GM12878 (cell line): Measurements from ENCODE around the gene PBLD. TPM values are rescaled to one million over a fixed set of nuclear protein-coding genes. Genes with fewer than 3 reads are reported as not detected.

Experiments used
- BRCA1 ChIP-seq: IDR thresholded peaks from 2 replicates; pipeline ENCODE4 v1.6.1; 2011; ENCODE audit warnings: low read depth, low read length, improper control_type of control experiment
- CEBPB ChIP-seq, 2 experiments: fragments of 150-350 bp in 1 of 2; IDR thresholded peaks; 2 replicates each; pipeline ENCODE4 v1.6.1; 2012 to 2014; ENCODE audit warnings: low read depth in 2 of 2, low read length in 2 of 2, borderline replicate concordance in 1 of 2, inconsistent platforms in 1 of 2
- CEBPZ ChIP-seq: fragments of 150-350 bp; IDR thresholded peaks from 2 replicates; pipeline ENCODE4 v1.6.1; 2016; ENCODE audit warnings: low read depth, low read length
- GABPA ChIP-seq: IDR thresholded peaks from 2 replicates; pipeline ENCODE4 v1.6.1; 2014; ENCODE audit warnings: antibody characterized with exemption, low read depth, mild to moderate bottlenecking, inconsistent platforms
- KAT2A ChIP-seq: conservative IDR thresholded peaks from 2 replicates; pipeline ENCODE4 v1.6.1; 2011; ENCODE audit warnings: low read depth, low read length; ENCODE audit not compliant: control insufficient read depth
- MAX ChIP-seq: IDR thresholded peaks from 2 replicates; pipeline ENCODE4 v1.6.1; 2012; ENCODE audit warnings: low read depth, low read length, improper control_type of control experiment
- MYC ChIP-seq: IDR thresholded peaks from 2 replicates; pipeline ENCODE4 v1.6.1; 2011; ENCODE audit warnings: mild to moderate bottlenecking, low read length, moderate library complexity, inconsistent platforms; ENCODE audit not compliant: insufficient read depth, insufficient replicate concordance, insufficient read length, severe bottlenecking
- NFXL1 ChIP-seq: fragments of 450-650 bp; IDR thresholded peaks from 2 replicates; pipeline ENCODE4 v1.6.1; 2017; ENCODE audit warnings: antibody characterized with exemption, mild to moderate bottlenecking, borderline replicate concordance
- NFYB ChIP-seq: IDR thresholded peaks from 2 replicates; pipeline ENCODE4 v1.6.1; 2011; ENCODE audit warnings: low read depth, mild to moderate bottlenecking, low read length, improper control_type of control experiment, moderate library complexity; ENCODE audit not compliant: insufficient read depth
- NRF1 ChIP-seq: conservative IDR thresholded peaks from 2 replicates; pipeline ENCODE4 v1.6.1; 2011; ENCODE audit warnings: mild to moderate bottlenecking, low read depth, low read length, improper control_type of control experiment
- PRDM15 ChIP-seq: fragments of 450-650 bp; formaldehyde crosslinking; IDR thresholded peaks from 2 replicates; pipeline ENCODE4 v1.4.0; 2020; ENCODE audit warnings: mild to moderate bottlenecking, moderate library complexity
- REST ChIP-seq: IDR thresholded peaks from 2 replicates; pipeline ENCODE4 v1.6.1; 2012; ENCODE audit warnings: mild to moderate bottlenecking, low read depth, low read length
- RUNX3 ChIP-seq: IDR thresholded peaks from 2 replicates; pipeline ENCODE4 v1.6.1; 2012; ENCODE audit warnings: low read length, inconsistent platforms
- STAT1 ChIP-seq: fragments of 450-650 bp; conservative IDR thresholded peaks from 2 replicates; pipeline ENCODE4 v1.6.1; 2014; ENCODE audit warnings: antibody characterized with exemption, mild to moderate bottlenecking
- TARDBP ChIP-seq: IDR thresholded peaks from 2 replicates; pipeline ENCODE4 v1.6.1; 2016; ENCODE audit warnings: borderline replicate concordance
- TBL1XR1 ChIP-seq: IDR thresholded peaks from 2 replicates; pipeline ENCODE4 v1.6.1; 2012; ENCODE audit warnings: low read depth, low read length, improper control_type of control experiment
- TCF12 ChIP-seq: IDR thresholded peaks from 2 replicates; pipeline ENCODE4 v1.6.1; 2011; ENCODE audit warnings: low read depth, mild to moderate bottlenecking, low read length
- TCF3 ChIP-seq: IDR thresholded peaks from 2 replicates; pipeline ENCODE4 v1.6.1; 2012; ENCODE audit warnings: low read depth, mild to moderate bottlenecking, low read length, borderline replicate concordance; ENCODE audit not compliant: insufficient read depth
- ZBED1 ChIP-seq: IDR thresholded peaks from 2 replicates; pipeline ENCODE4 v1.6.1; 2016; ENCODE audit warnings: borderline replicate concordance
- polyA plus RNA-seq, 11 experiments: library from polyadenylated mRNA; depleted of rRNA in 4 of 11; unstranded in 6 of 11; stranded (reverse) in 5 of 11; fragments of >200 nt; fragmentation: Nextera tagmentation in 4 of 11; fragmentation: Illumina TruSeq in 1 of 11; extraction: Ambion mirVana in 4 of 11; extraction: Trizol in 1 of 11; gene quantifications; 1 replicate in 1 of 11; 2 replicates in 10 of 11; pipeline versions ENCODE4 v1.2.1 to v1.2.3, GENCODE V29; 2011 to 2016; ENCODE audit warnings: inconsistent platforms in 2 of 11, missing spikeins in 2 of 11, low read depth in 1 of 11
- total RNA-seq, 4 experiments: library from RNA; depleted of rRNA in 3 of 4; stranded (reverse); fragments of >200 nt in 3 of 4; fragmentation: Illumina TruSeq in 1 of 4; extraction: Trizol in 1 of 4; gene quantifications; 2 replicates each; pipeline versions ENCODE4 v1.2.1 to v1.2.3, GENCODE V29; 2013 to 2021

PBLD gene
- total and polyA plus RNA-seq, 10 of the 15 experiments (the other 5 are each of a cell fraction or from before 2014, with no cell fraction given): 0.68 to 2.8 (median 1.7) TPM

- no peak for TF ChIP-seq CEBPB (IDR thresholded peaks at IDR 0.05; ENCODE audit: borderline replicate concordance in 1 of 2, low read depth in 2 of 2, low read length in 2 of 2)
- peak; percentile 94 for TF ChIP-seq MAX
- TF ChIP-seq GABPA: no peak
- no peak; the same call in 1 of the 2 replicates for TF ChIP-seq STAT1
- peak; percentile 77 for TF ChIP-seq REST
- TF ChIP-seq ZBED1: peak; percentile 82; the same call in 1 of the 2 replicates
- TF ChIP-seq NFXL1: no peak
- TF ChIP-seq KAT2A: no peak
- TF ChIP-seq PRDM15 (CRISPR knock-in tag): no peak
- peak; percentile 90 for TF ChIP-seq TARDBP
- no peak; the same call in none of the 2 replicates for TF ChIP-seq TCF12
- TF ChIP-seq TCF3: peak; percentile 96
- TF ChIP-seq BRCA1: peak; percentile 99
- peak; percentile 93 for TF ChIP-seq NRF1
- peak; percentile 58 for TF ChIP-seq RUNX3
- TF ChIP-seq NFYB: no peak
- peak; percentile 72 for TF ChIP-seq TBL1XR1
- TF ChIP-seq CEBPZ: no peak
- TF ChIP-seq MYC: peak; percentile 33
Measured at GRCh38 chr10:68331455-68332258, 1.1 kb downstream of the PBLD start, which contains the start of gene HNRNPH3 (continued).
